ENCODE measurements around the gene IZUMO1.
"Not testable (repeated sequence)": the region's sequence is repeated elsewhere in the genome, so short reads cannot be mapped to it uniquely, and the experiment has no call there.

DNA sequence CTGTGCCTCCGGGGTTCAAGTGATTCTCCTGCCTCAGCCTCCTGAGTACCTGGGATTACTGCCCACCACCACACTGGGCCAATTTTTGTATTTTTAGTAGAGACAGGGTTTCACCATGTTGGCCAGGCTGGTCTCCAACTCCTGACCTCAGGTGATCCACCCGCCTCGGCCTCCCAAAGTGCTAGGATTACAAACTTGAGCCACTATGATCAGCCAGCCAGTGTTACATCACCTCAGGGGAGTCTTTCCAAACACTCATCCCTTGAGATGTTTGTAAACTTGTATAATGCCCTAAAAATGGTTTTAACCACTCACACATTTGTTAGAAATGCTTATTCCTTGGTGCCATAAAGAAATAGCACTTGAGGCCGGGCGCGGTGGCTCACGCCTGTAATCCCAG is 39.7 kb upstream of the IZUMO1 start:
- TF ChIP-seq MAFK (IDR thresholded peaks at IDR 0.05; ENCODE audit: low read depth, low read length); POLR2A (IDR thresholded peaks at IDR 0.05; ENCODE audit: low read depth, low read length); CEBPB (IDR thresholded peaks at IDR 0.05; ENCODE audit: low read depth, low read length); MXI1 (IDR thresholded peaks at IDR 0.05; ENCODE audit: borderline replicate concordance, low read depth, low read length); RFX5 (IDR thresholded peaks at IDR 0.05; ENCODE audit: low read depth, low read length); RAD21 (IDR thresholded peaks at IDR 0.05; ENCODE audit: low read length); BHLHE40 (IDR thresholded peaks at IDR 0.05; ENCODE audit: low read depth, low read length); MAZ (IDR thresholded peaks at IDR 0.05; ENCODE audit: borderline replicate concordance, low read depth, low read length); CHD1 (IDR thresholded peaks at IDR 0.05; ENCODE audit: low read depth, low read length); NFE2L2 (IDR thresholded peaks at IDR 0.05; ENCODE audit: low read depth, low read length): not testable (repeated sequence)
- TF ChIP-seq, protein P1, sequence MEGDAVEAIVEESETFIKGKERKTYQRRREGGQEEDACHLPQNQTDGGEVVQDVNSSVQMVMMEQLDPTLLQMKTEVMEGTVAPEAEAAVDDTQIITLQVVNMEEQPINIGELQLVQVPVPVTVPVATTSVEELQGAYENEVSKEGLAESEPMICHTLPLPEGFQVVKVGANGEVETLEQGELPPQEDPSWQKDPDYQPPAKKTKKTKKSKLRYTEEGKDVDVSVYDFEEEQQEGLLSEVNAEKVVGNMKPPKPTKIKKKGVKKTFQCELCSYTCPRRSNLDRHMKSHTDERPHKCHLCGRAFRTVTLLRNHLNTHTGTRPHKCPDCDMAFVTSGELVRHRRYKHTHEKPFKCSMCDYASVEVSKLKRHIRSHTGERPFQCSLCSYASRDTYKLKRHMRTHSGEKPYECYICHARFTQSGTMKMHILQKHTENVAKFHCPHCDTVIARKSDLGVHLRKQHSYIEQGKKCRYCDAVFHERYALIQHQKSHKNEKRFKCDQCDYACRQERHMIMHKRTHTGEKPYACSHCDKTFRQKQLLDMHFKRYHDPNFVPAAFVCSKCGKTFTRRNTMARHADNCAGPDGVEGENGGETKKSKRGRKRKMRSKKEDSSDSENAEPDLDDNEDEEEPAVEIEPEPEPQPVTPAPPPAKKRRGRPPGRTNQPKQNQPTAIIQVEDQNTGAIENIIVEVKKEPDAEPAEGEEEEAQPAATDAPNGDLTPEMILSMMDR (conservative IDR thresholded peaks at IDR 0.05; ENCODE audit: low read depth, low read length), result not testable (repeated sequence)
- TF ChIP-seq, protein P2, sequence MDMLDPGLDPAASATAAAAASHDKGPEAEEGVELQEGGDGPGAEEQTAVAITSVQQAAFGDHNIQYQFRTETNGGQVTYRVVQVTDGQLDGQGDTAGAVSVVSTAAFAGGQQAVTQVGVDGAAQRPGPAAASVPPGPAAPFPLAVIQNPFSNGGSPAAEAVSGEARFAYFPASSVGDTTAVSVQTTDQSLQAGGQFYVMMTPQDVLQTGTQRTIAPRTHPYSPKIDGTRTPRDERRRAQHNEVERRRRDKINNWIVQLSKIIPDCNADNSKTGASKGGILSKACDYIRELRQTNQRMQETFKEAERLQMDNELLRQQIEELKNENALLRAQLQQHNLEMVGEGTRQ (IDR thresholded peaks at IDR 0.05; ENCODE audit: low read depth, low read length), result not testable (repeated sequence)
